Muscle of leg (tissue), 11 donors: ENCODE data around the gene EIF4G1. TPM values are rescaled to one million over a fixed set of nuclear protein-coding genes. Genes with fewer than 3 reads are reported as not detected.

Source experiments
- DNase-seq: peaks from one replicate; pipeline ENCODE4 v3.0.0; 2013
- H3K27ac ChIP-seq: one replicate; pipeline ENCODE4 v1.5.1; 2013; ENCODE audit warnings: mild to moderate bottlenecking, low read length, control low read depth
- H3K27me3 ChIP-seq: one replicate; pipeline ENCODE4 v1.6.1; 2013; ENCODE audit warnings: low read length; ENCODE audit not compliant: control insufficient read depth, insufficient read depth
- H3K36me3 ChIP-seq: one replicate; pipeline ENCODE4 v1.6.1; 2013; ENCODE audit warnings: low read length; ENCODE audit not compliant: control insufficient read depth, insufficient read depth
- H3K4me1 ChIP-seq: one replicate; pipeline ENCODE4 v1.6.1; 2013; ENCODE audit warnings: low read length; ENCODE audit not compliant: control insufficient read depth, insufficient read depth
- H3K4me3 ChIP-seq: one replicate; pipeline ENCODE4 v1.5.1; 2013; ENCODE audit warnings: low read length, control low read depth
- H3K9me3 ChIP-seq: replicated peaks from 2 replicates; pipeline ENCODE4 v1.6.1; 2013; ENCODE audit warnings: low read depth, low read length; ENCODE audit not compliant: control insufficient read depth
- WGBS: methylation state at CpG from one replicate; pipeline ENCODE4 v1.1.5; 2013; ENCODE audit warnings: missing lambda C conversion rate; ENCODE audit not compliant: insufficient coverage; 5-methylcytosine and 5-hydroxymethylcytosine counted together
- polyA plus RNA-seq, 8 donors: library from polyadenylated mRNA; unstranded; fragments of 120-200 nt; gene quantifications; one replicate each; pipeline versions ENCODE4 v1.2.1 to v1.2.3, GENCODE V29; 2013; ENCODE audit warnings: inconsistent platforms in 1 of 8, low replicate concordance in 1 of 8; ENCODE audit not compliant: insufficient read length in 8 of 8, insufficient read depth in 1 of 8
- total RNA-seq: library from RNA; stranded (reverse); fragments of 120-200 nt; gene quantifications from one replicate; pipeline ENCODE4 v1.2.4, GENCODE V29; 2013

The EIF4G1 gene
- total and polyA plus RNA-seq, 9 donors, result 115 to 242 (median 193) TPM

GRCh38 chr3:184289426-184289938, 24.9 kb upstream of the EIF4G1 start:
- no peaks in the 10 kb centered on the region for H3K36me3 ChIP-seq
- peaks cover 8% of the 10 kb centered on the region for H3K27me3 ChIP-seq
- no peaks in the 10 kb centered on the region for H3K4me1 ChIP-seq
- H3K9me3 ChIP-seq, result no peaks in the 10 kb centered on the region
- no peak overlapping the region for H3K4me3 ChIP-seq
- WGBS, result 26% methylated on average over 5 of the region's 10 CpGs
- peak; percentile 19 for DNase-seq
- no peak overlapping the region for H3K27ac ChIP-seq

GRCh38 chr3:184290331-184290730, 24.1 kb upstream of the EIF4G1 start:
- no peaks in the 10 kb centered on the region for H3K36me3 ChIP-seq
- no peak overlapping the region for H3K27ac ChIP-seq
- H3K27me3 ChIP-seq, result peaks cover 8% of the 10 kb centered on the region
- H3K9me3 ChIP-seq, result no peaks in the 10 kb centered on the region
- WGBS, result 80% methylated on average over 3 of the region's 10 CpGs
- no peaks in the 10 kb centered on the region for H3K4me1 ChIP-seq
- DNase-seq, result no peak
- H3K4me3 ChIP-seq, result no peak overlapping the region

- Histone ChIP-seq H3K27ac (no peak overlapping the region), H3K36me3 (no peaks in the 10 kb centered on the region), H3K9me3 (no peaks in the 10 kb centered on the region), H3K27me3 (peaks cover 8% of the 10 kb centered on the region), H3K4me1 (no peaks in the 10 kb centered on the region), H3K4me3 (no peak overlapping the region)
- DNase-seq, result no peak
- 80% methylated on average over 21 of the region's 22 CpGs for WGBS
These were observed 23.2 kb upstream of the EIF4G1 start for GRCh38 chr3:184291044-184291737.

- Histone ChIP-seq H3K27ac (no peak overlapping the region), H3K4me3 (no peak overlapping the region), H3K4me1 (no peaks in the 10 kb centered on the region), H3K27me3 (peaks cover 8% of the 10 kb centered on the region), H3K36me3 (no peaks in the 10 kb centered on the region), H3K9me3 (no peaks in the 10 kb centered on the region)
- no peak for DNase-seq
- WGBS, result 86% methylated on average over 13 of the region's 21 CpGs
These were observed 22.5 kb upstream of the EIF4G1 start for GRCh38 chr3:184291738-184292445.

- Histone ChIP-seq H3K27me3 (no peaks in the 10 kb centered on the region), H3K27ac (no peak overlapping the region), H3K9me3 (no peaks in the 10 kb centered on the region), H3K4me1 (peaks cover 14% of the 10 kb centered on the region), H3K4me3 (no peak overlapping the region), H3K36me3 (peaks cover 7% of the 10 kb centered on the region)
- WGBS, result 14% methylated on average over 1 of the region's 3 CpGs
- no peak for DNase-seq
These were observed 18.6 kb upstream of the EIF4G1 start for GRCh38 chr3:184295771-184296170.

GRCh38 chr3:184296616-184297015, 17.8 kb upstream of the EIF4G1 start:
- WGBS, result 79% methylated on average over 6 of the region's 7 CpGs
- no peak for DNase-seq
- no peak overlapping the region for H3K4me3 ChIP-seq
- no peak overlapping the region for H3K27ac ChIP-seq
- peaks cover 14% of the 10 kb centered on the region for H3K4me1 ChIP-seq
- H3K9me3 ChIP-seq, result no peaks in the 10 kb centered on the region
- peaks cover 12% of the 10 kb centered on the region for H3K36me3 ChIP-seq
- H3K27me3 ChIP-seq, result no peaks in the 10 kb centered on the region

- peak within 1 kb of the TSS; percentile 90 for H3K4me3 ChIP-seq
- H3K27ac ChIP-seq, result peak within 1 kb of the TSS; percentile 53
- under 1% methylated on average over 72 of the region's 78 CpGs for WGBS
- H3K27me3 ChIP-seq, result no peaks in the 10 kb centered on the region
- H3K36me3 ChIP-seq, result peaks cover 35% of the 10 kb centered on the region
- peaks cover 14% of the 10 kb centered on the region for H3K4me1 ChIP-seq
- H3K9me3 ChIP-seq, result no peaks in the 10 kb centered on the region
- DNase-seq, result peak; percentile 99
These were observed 15.5 kb upstream of the EIF4G1 start, which contains the start of gene PSMD2 for GRCh38 chr3:184298759-184299487. Gene PSMD2 (plus strand): TSS chr3:184299241. CDS start chr3:184299267, 26 bp downstream.

- whole genome bisulfite sequencing, result 4% methylated on average over 16 of the region's 29 CpGs
These were observed 14.7 kb upstream of the EIF4G1 start for GRCh38 chr3:184299488-184300377.

GRCh38 chr3:184300378-184300720, 14.1 kb upstream of the EIF4G1 start:
- Histone ChIP-seq H3K4me3 (no peak overlapping the region), H3K27ac (no peak overlapping the region), H3K27me3 (no peaks in the 10 kb centered on the region), H3K36me3 (peaks cover 48% of the 10 kb centered on the region), H3K9me3 (no peaks in the 10 kb centered on the region), H3K4me1 (peaks cover 14% of the 10 kb centered on the region)
- WGBS, result 83% methylated on average over 1 of the region's 3 CpGs
- no peak for DNase-seq

More at GRCh38 chr3:184299488-184300377, 14.7 kb upstream of the EIF4G1 start:
- peak; percentile 18 for DNase-seq
- no peaks in the 10 kb centered on the region for H3K9me3 ChIP-seq
- H3K36me3 ChIP-seq, result peaks cover 43% of the 10 kb centered on the region
- H3K4me1 ChIP-seq, result peaks cover 14% of the 10 kb centered on the region
- H3K4me3 ChIP-seq, result peak overlapping the region; percentile 90
- H3K27ac ChIP-seq, result peak overlapping the region; percentile 40
- H3K27me3 ChIP-seq, result no peaks in the 10 kb centered on the region
